Activated T-helper 17 cell treated with anti-CD3 and anti-CD28 coated beads, Interleukin-2, amount 50 U/mL, for 72 hours (primary cell): Measurements from ENCODE around the gene PRPF40B. TPM values are rescaled to one million over a fixed set of nuclear protein-coding genes. Genes with fewer than 3 reads are reported as not detected.

Experiments
- ATAC-seq: fragments of 150-1000 bp; cut with Tn5 transposase; replicated peaks from 2 replicates; pipeline ENCODE4 v1.10.0; 2021; ENCODE audit warnings: mild to moderate bottlenecking, moderate library complexity
- H3K27ac Mint-ChIP-seq: one replicate; pipeline ENCODE4 v1.8.0; 2022; ENCODE audit warnings: mixed read lengths
- H3K27me3 Mint-ChIP-seq: one replicate; pipeline ENCODE4 v1.8.0; 2022; ENCODE audit warnings: mixed read lengths
- H3K36me3 Mint-ChIP-seq: one replicate; pipeline ENCODE4 v1.8.0; 2022; ENCODE audit warnings: low read depth, mild to moderate bottlenecking, mixed read lengths
- H3K4me1 Mint-ChIP-seq: one replicate; pipeline ENCODE4 v1.8.0; 2022; ENCODE audit warnings: mixed read lengths
- H3K4me3 Mint-ChIP-seq: one replicate; pipeline ENCODE4 v1.8.0; 2022; ENCODE audit warnings: mild to moderate bottlenecking, mixed read lengths
- H3K9me3 Mint-ChIP-seq: one replicate; pipeline ENCODE4 v1.8.0; 2022; ENCODE audit warnings: mixed read lengths
- total RNA-seq, 2 donors: library from RNA; stranded (reverse); gene quantifications; one replicate each; pipeline ENCODE4 v1.2.3, GENCODE V29; 2022

Gene PRPF40B
- total RNA-seq, 2 donors from 2014 or later: 7.7 to 8.2 TPM

- H3K27me3 Mint-ChIP-seq: no peaks in the 10 kb centered on the region
- peak overlapping the region; percentile 84 for H3K4me3 Mint-ChIP-seq
- H3K27ac Mint-ChIP-seq: peak overlapping the region; percentile 92
- ATAC-seq: no peak
- H3K9me3 Mint-ChIP-seq: no peaks in the 10 kb centered on the region
- no peaks in the 10 kb centered on the region for H3K36me3 Mint-ChIP-seq
- H3K4me1 Mint-ChIP-seq: peaks cover 64% of the 10 kb centered on the region
Measured at GRCh38 chr12:49669796-49670195, 46.4 kb downstream of the PRPF40B start.

GRCh38 chr12:49671031-49671765, 47.8 kb downstream of the PRPF40B start:
- no peaks in the 10 kb centered on the region for H3K9me3 Mint-ChIP-seq
- H3K27me3 Mint-ChIP-seq: no peaks in the 10 kb centered on the region
- peak; percentile 79 for ATAC-seq
- no peaks in the 10 kb centered on the region for H3K36me3 Mint-ChIP-seq
- H3K4me1 Mint-ChIP-seq: peaks cover 68% of the 10 kb centered on the region
- H3K27ac Mint-ChIP-seq: peak overlapping the region; percentile 92
- H3K4me3 Mint-ChIP-seq: peak overlapping the region; percentile 84

- peak overlapping the region; percentile 84 for H3K4me3 Mint-ChIP-seq
- no peak for ATAC-seq
- H3K27me3 Mint-ChIP-seq: no peaks in the 10 kb centered on the region
- no peaks in the 10 kb centered on the region for H3K9me3 Mint-ChIP-seq
- no peaks in the 10 kb centered on the region for H3K36me3 Mint-ChIP-seq
- peaks cover 67% of the 10 kb centered on the region for H3K4me1 Mint-ChIP-seq
- H3K27ac Mint-ChIP-seq: peak overlapping the region; percentile 92
Measured at GRCh38 chr12:49672301-49673217, 49.2 kb downstream of the PRPF40B start.

GRCh38 chr12:49673446-49674317, 50.3 kb downstream of the PRPF40B start:
- Mint-ChIP-seq H3K36me3 (no peaks in the 10 kb centered on the region), H3K4me3 (peak overlapping the region; percentile 84), H3K9me3 (no peaks in the 10 kb centered on the region), H3K27me3 (no peaks in the 10 kb centered on the region), H3K27ac (peak overlapping the region; percentile 92), H3K4me1 (peaks cover 58% of the 10 kb centered on the region)
- peak; percentile 49 for ATAC-seq

- H3K4me1 Mint-ChIP-seq: peaks cover 58% of the 10 kb centered on the region
- H3K27ac Mint-ChIP-seq: peak overlapping the region; percentile 92
- ATAC-seq: peak; percentile 31
- H3K4me3 Mint-ChIP-seq: peak overlapping the region; percentile 84
- H3K36me3 Mint-ChIP-seq: no peaks in the 10 kb centered on the region
- no peaks in the 10 kb centered on the region for H3K27me3 Mint-ChIP-seq
- H3K9me3 Mint-ChIP-seq: no peaks in the 10 kb centered on the region
Measured at GRCh38 chr12:49674318-49674981, 51.1 kb downstream of the PRPF40B start.

GRCh38 chr12:49675137-49675536, 51.8 kb downstream of the PRPF40B start:
- Mint-ChIP-seq H3K4me1 (peaks cover 53% of the 10 kb centered on the region), H3K4me3 (peak overlapping the region; percentile 84), H3K27me3 (no peaks in the 10 kb centered on the region), H3K9me3 (no peaks in the 10 kb centered on the region), H3K27ac (peak overlapping the region; percentile 92), H3K36me3 (no peaks in the 10 kb centered on the region)
- ATAC-seq: no peak

- no peaks in the 10 kb centered on the region for H3K27me3 Mint-ChIP-seq
- H3K4me1 Mint-ChIP-seq: peaks cover 36% of the 10 kb centered on the region
- no peak for ATAC-seq
- no peak overlapping the region for H3K27ac Mint-ChIP-seq
- H3K36me3 Mint-ChIP-seq: no peaks in the 10 kb centered on the region
- no peak overlapping the region for H3K4me3 Mint-ChIP-seq
- no peaks in the 10 kb centered on the region for H3K9me3 Mint-ChIP-seq
Measured at GRCh38 chr12:49678711-49679110, 55.4 kb downstream of the PRPF40B start.

GRCh38 chr12:49680075-49680474, 56.7 kb downstream of the PRPF40B start:
- Mint-ChIP-seq H3K4me1 (peaks cover 32% of the 10 kb centered on the region), H3K4me3 (no peak overlapping the region), H3K36me3 (no peaks in the 10 kb centered on the region), H3K27me3 (no peaks in the 10 kb centered on the region), H3K9me3 (no peaks in the 10 kb centered on the region), H3K27ac (no peak overlapping the region)
- no peak for ATAC-seq

- Mint-ChIP-seq H3K9me3 (no peaks in the 10 kb centered on the region), H3K27ac (peak overlapping the region; percentile 48), H3K36me3 (no peaks in the 10 kb centered on the region), H3K4me1 (peaks cover 19% of the 10 kb centered on the region), H3K27me3 (no peaks in the 10 kb centered on the region), H3K4me3 (no peak overlapping the region)
- ATAC-seq: no peak
Measured at GRCh38 chr12:49683599-49684309, 60.4 kb downstream of the PRPF40B start.

GRCh38 chr12:49684310-49684854, 61.0 kb downstream of the PRPF40B start:
- Mint-ChIP-seq H3K27me3 (no peaks in the 10 kb centered on the region), H3K27ac (peak overlapping the region; percentile 48), H3K4me3 (no peak overlapping the region), H3K4me1 (peaks cover 22% of the 10 kb centered on the region), H3K36me3 (no peaks in the 10 kb centered on the region), H3K9me3 (no peaks in the 10 kb centered on the region)
- ATAC-seq: no peak

- peaks cover 40% of the 10 kb centered on the region for H3K4me1 Mint-ChIP-seq
Measured at GRCh38 chr12:49687941-49688340, 64.6 kb downstream of the PRPF40B start.

GRCh38 chr12:49689237-49689636, 65.9 kb downstream of the PRPF40B start:
- Mint-ChIP-seq H3K27me3 (no peaks in the 10 kb centered on the region), H3K27ac (no peak overlapping the region), H3K4me1 (peaks cover 29% of the 10 kb centered on the region), H3K36me3 (no peaks in the 10 kb centered on the region), H3K9me3 (no peaks in the 10 kb centered on the region), H3K4me3 (no peak overlapping the region)
- ATAC-seq: peak; percentile 70

More at GRCh38 chr12:49687941-49688340, 64.6 kb downstream of the PRPF40B start:
- no peaks in the 10 kb centered on the region for H3K36me3 Mint-ChIP-seq
- no peak for ATAC-seq
- no peak overlapping the region for H3K4me3 Mint-ChIP-seq
- H3K27me3 Mint-ChIP-seq: no peaks in the 10 kb centered on the region
- H3K9me3 Mint-ChIP-seq: no peaks in the 10 kb centered on the region
- H3K27ac Mint-ChIP-seq: no peak overlapping the region

GRCh38 chr12:49689785-49690184, 66.4 kb downstream of the PRPF40B start:
- Mint-ChIP-seq H3K4me1 (peaks cover 29% of the 10 kb centered on the region), H3K9me3 (no peaks in the 10 kb centered on the region), H3K27me3 (no peaks in the 10 kb centered on the region), H3K27ac (peak overlapping the region; percentile 21), H3K4me3 (no peak overlapping the region), H3K36me3 (no peaks in the 10 kb centered on the region)
- ATAC-seq: no peak
